Muscle of back (tissue), 11 donors: ENCODE data around the gene PLAU. TPM values are rescaled to one million over a fixed set of nuclear protein-coding genes. Genes with fewer than 3 reads are reported as not detected.
"Not testable (repeated sequence)": the region's sequence is repeated elsewhere in the genome, so short reads cannot be mapped to it uniquely, and the experiment has no call there.

Experiments used
- DNase-seq, 3 donors: peaks; one replicate each; pipeline versions ENCODE4 v3.0.0 to v3.0.0-alpha.2; 2013
- polyA plus RNA-seq, 10 donors: library from polyadenylated mRNA; unstranded; fragments of 120-200 nt; gene quantifications; one replicate each; pipeline ENCODE4 v1.2.1, GENCODE V29; 2013; ENCODE audit not compliant: insufficient read length in 10 of 10

Gene PLAU
- polyA plus RNA-seq, 10 donors: 22.4 to 39.2 (median 28.3) TPM

DNA sequence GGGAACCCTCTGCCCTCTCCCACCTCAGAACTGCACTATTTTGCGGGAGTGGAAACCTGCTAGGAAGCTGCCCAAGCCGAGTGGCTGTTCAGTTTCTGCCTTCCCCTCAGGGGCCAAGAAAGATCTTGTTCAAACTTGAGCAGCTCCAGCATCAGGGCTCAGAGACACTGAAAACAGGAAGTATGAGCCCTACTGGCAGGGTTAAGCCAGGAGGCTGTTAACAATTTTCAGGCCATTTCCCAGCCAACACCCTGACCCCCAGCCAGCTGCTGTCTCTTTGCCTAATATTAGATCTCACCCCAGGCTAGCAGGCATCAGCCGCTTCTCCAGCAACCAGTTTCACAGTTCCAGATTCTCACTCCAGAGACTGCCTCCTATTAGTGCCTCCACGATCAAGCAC is 9.2 kb downstream of the PLAU start:
- peak; percentile 39 to 83 (median 60) for DNase-seq

DNA sequence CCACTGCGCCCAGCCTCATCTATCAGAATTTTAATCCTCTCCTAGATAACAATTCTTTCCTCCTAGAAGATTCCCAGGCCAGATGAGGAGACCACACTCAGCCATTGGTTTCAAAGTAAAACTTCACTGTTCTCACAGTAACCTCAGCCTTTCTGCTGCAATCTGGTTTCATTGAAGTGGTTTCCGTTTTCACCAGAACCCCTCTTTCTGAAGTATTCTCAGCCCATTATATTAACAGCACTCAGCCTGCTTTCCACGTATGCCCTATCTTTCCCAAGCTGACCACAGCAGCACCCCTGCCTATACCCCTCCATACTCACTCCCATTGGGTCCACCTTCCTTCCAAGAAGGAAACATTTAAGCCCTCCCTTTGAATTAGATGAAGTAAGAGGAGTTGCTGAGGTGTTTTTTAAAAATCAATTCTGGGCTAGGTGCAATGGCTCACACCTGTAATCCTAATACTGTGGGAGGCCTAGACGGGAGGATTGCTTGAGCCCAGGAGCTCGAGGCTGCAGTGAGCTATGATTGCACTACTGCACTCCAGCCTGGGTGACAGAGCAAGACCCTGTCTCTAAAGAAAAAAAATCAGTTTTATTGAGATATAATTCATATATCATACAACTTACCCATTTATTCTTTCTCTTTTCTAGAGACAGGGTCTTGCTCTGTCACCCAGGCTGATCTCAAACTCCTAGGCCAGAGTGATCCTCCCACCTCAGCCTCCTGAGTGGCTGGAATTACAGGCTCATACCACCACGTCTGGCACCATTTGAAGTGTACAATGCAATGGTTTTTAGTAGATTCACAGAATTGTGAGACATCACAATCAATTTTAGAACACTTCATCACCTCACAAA is 11.3 kb downstream of the PLAU start:
- no peak for DNase-seq

DNA sequence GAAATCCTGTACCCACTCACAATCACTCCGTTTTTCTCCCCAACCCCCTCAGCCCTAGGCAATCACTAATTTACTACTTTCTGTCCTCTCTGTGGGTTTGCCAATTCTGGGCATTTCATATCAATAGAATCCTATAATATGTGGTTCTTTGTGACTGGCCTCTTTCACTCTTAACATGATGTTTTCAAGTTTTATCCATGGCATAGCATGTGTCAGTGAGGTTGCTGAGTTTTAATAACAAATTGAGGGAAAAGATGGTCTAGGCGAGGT is 11.9 kb downstream of the PLAU start:
- DNase-seq: no peak

DNA sequence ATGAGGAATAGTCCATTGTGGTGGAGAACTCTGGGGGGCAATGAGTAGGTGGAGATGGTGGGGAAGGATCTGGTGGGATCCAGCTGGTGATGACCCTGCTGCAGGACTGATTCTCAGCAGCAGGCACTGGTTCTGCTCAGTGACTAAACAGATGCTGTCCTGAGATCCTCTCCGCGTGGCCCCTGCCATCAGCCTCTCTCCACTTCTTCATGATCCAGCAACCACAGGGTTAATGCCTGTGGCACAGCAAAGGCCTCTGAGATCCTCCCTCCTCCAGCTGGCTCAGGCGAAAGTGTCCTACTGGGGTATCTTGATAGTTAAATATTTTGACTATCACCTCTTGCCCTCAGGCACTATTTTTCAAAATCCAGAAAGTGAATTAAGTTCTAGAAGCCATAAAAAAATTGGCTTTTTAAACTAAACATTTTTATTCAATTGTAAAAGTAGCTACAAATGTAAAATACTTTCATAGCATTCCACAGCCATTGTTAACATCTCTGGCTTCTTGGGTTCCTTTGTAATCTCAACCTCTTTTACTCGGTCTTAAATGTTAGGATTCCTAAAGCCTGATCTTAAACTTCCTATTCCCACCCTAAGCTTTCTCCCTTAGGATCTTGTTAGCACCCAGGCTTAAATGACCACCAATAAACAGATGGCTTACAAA is 13.1 kb downstream of the PLAU start:
- DNase-seq: no peak

DNA sequence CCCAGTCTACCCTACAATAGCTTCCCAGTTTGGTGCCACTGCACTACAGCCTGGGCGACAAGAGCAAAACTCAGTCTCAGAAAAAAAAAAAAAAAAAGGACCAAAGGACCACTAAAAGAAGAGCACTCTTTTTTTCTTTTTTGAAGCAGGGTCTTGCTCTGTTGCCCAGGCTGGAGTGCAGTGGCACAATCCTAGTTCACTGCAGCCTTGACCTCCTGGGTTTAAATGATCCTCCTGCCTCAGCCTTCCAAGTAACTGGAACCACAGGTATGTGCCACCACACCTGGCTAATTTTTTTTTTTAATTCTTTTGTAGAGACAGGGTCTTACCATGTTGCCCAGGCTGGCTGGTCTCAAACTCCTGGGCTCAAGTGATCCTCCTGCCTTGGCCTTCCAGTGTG is 14.0 kb downstream of the PLAU start:
- DNase-seq: no peak

DNA sequence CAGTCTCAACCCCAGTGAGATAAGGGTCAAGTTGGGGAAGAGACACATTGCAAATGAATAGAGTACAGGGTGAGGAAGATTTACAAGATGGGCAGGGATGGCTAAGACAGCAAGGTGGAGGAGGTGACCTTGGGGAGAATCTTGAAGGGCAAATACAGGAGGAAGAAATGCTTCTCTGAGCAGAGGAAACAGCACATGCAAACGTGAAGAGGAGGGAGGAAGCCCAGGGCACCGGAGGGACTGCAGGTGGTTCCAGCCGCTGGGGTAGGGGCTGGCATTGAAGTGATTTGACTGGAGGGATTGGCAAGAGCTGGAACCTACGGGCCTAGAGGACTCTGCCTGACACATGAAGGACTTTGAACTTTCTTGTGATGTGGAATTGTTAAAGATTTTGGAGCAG is 14.6 kb downstream of the PLAU start:
- no peak for DNase-seq

DNA sequence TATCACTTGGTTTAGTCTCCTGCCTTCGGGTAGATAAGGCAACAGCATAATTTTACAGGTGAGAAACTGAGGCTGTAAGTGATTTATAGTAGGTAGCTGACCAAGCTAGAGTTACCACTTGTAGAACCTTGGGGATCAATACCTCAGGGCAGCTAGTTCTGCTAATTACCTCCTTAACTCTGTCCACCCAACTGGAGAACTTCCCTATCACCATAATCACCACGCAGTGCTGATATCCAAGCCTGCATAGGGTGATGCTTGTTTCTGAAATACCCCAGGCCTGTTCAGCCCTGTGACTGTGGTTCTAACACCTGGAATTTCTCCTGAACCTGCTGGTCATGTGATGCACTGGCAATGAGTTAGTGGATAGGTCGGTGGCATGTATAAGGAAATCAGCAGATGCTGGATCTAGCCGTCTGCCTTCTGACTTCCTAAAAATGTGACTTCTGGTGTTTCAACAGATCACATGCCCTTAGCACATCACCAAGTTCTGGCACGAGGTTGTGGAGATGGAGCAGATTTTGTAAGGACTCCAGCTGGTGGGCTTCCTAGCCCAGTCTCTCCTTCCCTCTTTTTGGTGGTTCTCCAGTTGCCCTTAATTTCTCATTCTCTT is 15.3 kb downstream of the PLAU start:
- DNase-seq: no peak

DNA sequence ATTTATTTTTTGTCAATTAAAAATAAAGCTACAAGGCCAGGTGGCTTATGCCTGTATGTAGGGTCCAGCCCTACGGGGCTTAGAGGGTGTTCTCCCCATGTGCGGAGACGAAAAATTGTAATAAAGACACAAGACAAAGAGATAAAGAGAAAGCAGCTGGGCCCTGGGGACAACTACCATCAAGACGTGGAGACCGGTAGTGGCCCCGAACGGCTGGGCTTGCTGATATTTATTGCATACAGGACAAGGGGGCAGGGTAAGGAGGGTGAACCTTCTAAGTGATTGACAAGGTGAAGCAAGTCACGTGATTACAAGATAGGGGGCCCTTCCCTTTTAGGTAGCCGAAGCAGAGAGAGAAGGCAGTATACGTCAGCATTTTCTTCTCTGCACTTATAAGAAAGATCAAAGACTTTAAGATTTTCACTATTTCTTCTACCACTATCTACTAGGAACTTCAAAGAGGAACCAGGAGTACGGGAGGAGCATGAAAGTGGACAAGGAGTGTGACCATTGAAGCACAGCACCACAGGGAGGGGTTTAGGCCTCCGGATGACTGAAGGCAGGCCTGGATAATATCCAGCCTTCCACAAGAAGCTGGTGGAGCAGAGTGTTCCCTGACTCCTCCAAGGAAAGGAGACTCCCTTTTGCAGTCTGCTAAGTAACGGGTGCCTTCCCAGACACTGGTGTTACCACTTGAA is 19.8 kb downstream of the PLAU start:
- DNase-seq: not testable (repeated sequence)

DNA sequence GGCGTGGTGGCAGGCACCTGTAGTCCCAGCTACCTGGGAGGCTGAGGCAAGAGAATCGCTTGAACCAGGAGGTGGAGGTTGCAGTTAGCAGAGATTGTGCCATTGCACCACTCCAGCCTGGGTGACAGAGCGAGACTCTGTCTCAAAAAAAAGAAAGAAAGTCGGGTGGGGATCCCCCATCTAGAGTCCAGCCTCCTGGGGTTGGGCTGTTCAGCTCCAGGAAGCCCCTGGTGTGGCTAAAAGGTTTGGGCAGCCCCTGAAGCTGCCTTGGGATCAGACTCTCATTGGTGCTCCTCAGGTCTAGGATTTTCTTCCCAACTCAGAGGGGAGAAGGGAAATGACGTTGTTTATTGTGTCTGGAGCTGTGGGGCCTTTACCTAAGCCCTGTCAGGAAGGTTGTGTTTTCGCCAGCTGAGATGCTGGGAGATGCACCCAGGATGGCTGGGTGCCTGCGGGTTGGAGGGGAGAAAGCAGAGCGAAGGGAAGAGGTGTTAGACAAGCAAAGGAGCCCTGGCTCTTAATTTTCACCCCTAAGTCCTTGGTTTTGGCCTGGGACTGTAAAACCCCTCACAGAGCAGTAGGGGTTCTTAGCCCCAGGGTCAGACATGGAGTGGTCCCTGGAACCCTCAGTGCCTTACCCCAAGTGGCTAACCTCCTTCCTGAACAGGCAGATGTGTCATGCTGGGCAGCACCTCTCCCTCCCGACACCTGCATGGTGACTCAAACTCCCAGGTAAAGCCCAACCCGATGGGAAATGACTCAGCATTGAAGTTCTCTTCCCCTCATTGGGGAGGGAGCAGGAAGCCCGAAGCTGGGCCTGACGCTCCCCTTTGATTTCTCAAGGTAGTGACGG is 21.1 kb downstream of the PLAU start:
- DNase-seq: no peak

DNA sequence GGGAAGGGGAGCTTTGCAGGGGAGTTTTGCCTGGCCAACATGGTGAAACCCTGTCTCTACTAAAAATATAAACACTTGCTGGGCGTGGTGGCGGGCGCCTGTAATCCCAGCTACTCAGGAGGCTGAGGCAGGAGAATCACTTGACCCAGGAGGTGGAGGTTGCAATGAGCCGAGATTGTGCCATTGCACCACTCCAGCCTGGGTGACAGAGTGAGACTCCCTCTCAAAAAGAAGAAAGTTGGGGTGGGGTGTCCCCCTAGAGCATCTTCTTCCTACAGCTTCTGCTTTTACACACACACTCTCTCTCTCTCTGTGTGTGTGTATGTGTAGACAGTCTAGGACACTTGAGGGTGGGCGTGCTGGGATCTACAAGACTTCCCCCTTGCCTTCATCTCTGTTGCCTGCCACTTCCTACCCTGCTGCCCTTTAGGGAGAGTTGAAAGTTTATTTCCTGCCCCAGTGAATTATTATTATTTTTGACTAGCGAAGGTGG is 21.7 kb downstream of the PLAU start:
- no peak for DNase-seq

DNA sequence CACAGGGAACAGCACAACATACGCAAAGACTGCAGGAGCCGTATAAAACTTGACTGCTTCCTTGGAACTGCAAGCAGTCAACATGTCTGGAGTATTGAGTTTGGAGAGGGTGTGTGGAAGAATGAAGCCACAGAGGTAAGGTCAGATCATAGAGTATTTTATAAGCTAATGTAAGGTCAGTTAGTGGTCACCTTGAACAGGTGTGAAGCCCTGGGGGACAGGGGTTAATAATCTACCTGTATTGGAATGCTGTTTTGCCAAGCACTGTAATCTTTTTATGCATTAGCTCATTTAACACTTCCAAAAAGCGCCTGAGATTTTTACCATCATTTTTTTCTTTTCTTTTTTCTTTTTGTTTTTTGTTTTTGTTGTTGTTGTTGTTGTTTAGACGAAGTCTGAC is 23.1 kb downstream of the PLAU start:
- DNase-seq: no peak

DNA sequence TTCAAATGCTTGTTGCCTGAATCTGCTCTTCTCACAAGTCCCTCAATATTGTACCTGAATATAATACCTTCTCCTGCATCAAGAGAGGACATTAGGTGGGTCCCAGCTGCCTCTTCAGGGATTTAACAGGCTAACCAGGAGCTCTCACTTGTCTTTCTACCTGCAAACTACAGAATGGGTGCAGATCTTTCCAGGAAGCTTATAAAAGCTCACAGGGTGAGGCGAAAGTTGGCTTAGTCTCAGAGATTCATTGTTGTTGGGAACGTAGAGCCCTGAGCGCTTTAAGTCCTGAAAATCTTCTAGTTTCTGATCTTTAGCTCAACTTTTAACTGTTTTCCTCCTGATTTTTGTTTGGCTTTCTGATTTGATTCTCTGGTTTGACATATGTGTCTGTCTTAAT is 25.0 kb downstream of the PLAU start:
- DNase-seq: no peak

DNA sequence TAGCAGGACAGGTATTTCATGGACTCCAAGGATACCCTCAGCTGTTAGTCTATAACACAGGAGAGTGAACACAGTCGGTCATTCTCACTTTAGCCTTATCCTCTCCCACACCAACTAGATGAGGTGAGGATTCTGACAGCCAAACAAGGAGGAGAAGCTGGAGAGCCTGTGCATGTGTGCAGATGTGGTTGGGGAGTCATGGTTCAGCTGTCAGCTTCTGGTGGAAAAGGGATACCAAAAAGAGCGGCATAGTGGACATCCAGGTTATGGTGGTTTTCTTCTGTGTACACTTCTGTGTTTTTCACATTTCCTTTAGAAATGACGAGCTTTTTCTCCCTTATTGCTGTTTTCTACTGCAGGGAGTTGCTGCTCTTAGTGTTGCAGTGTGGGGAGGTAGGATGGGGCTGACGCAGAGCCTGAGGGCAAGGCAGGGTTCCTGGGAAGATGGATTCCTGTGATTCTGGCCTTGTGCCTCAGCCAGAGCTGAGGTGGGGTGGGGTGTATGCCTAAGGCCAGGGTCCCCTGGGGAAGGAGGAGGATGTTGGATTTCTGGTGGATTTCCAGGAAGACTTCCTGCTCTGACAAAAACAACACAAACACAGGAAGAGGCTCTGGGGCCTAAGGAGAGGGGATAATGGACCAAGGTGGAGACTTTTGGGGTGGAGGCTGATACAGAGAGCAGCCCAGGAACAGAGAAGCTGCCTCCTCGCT is 26.6 kb downstream of the PLAU start:
- peak in 2 of 3 donors; percentile 47 to 75 for DNase-seq

DNA sequence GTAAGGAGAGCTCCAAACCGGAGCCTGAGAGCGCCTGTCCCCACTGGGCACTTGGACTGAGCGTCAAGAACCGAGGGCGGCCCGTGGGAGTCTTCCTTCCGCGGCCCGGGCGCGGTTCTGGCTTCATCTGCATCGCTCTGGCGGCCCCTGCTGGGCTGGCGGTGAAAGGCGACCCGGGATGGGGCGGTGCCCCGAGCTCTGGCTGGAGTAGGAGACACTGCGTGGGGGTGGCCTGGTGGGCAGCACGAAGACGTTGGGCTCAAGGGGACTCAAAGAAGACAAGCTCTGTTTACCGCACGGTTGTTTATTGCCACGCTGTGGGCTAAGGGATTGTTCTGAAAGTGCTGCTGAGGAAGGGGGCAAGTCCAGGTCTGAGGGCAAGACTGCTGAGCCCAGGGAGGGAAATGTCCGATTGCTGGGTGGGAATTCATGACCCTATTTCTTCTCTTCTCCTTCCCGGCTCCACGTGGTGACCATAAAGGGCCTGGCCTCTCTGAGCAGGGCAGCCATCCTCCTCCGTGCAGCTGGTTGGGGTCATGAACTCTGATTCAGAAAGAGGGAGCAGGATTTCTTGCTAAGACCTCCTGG is 29.8 kb downstream of the PLAU start:
- peak; percentile 76 to 91 (median 85) for DNase-seq

DNA sequence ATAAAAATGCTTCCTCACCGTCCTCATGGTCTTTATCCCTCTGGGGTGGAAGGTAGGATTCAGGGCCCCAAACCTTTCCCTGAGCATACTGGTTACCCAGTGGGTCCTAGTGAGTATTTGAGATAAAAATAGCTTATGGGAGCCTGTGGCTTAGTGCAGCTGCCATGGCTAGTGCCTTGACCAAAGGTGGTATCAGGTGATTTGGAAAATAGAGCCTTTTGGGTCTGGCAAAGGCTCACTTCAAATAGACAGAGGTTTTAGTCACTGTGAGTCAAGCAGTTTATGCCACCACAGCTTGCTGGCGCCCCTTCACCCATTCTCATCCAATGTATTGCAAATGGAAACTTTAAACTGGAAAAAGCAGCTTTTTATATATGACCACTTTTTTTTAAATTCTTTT is 30.4 kb downstream of the PLAU start:
- no peak for DNase-seq

DNA sequence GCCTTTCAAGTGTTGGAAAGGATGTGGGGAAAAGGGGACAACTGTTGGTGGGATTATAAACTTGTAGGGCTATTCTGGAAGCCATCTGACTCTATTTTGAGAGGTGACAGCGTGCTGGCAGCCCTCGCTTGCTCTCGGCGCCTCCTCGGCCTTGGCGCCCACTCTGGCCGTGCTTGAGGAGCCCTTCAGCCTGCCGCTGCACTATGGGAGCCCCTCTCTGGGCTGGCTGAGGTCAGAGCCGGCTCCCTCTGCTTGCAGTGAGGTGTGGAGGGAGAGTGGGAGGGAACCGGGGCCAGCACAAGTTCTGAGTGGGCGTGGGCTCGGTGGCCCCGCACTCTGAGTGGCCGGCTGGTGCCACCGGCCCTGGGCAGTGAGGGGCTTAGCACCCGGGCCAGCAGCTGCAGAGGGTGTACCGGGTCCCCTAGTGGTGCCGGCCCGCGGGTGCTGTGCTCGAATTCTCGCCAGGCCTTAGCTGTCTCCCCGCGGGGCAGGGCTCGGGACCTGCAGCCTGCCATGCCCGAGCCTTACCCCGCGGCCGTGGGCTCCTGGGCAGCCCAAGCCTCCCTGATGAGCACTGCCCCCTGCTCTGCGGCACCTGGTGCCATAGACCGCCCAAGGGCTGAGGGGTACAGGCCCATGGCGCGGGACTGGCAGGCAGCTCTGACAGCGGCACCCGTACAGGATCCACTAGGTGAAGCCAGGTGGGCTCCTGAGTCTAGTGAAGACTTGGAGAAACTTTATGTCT is 33.6 kb downstream of the PLAU start:
- DNase-seq: no peak

DNA sequence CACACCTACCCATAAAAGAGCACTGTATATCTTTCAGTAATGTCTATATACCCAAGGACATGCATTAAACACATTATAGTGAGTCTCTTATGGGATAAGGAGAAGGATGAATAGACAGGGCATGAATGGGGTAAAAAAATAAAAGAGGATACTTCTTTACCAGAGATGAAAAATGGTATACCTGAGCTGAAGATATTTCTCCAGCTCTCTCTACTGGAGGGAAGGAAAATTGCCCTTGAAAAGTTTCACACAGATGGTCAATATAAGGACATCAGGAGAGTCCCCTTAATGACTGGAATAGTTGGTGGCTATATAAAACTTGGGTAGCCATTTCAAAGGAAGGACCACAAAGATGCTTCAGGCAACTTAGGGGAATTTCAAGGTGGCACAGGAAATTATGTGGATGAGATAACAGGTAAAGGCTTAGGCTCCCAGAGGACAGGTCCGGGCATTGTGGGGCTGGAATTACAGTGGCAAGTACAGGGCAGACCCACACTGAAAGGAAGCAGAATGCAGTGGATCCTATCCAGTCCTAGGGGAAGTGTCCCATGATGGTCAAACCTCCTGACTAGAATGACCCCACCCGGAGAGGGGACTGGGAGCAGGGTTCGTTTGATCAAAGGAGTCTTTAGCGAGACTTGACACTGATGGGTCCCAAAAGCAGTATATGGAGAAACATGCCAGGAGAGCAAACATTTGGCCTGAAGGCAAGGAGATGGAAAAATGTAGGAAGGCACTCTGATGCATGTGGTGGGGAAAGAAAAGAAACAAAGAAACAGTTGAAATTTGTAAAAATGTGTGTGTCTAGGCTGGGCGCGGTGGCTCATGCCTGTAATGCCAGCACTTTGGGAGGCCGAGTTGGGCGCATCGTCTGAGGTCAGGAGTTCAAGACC is 35.6 kb downstream of the PLAU start:
- DNase-seq: no peak

DNA sequence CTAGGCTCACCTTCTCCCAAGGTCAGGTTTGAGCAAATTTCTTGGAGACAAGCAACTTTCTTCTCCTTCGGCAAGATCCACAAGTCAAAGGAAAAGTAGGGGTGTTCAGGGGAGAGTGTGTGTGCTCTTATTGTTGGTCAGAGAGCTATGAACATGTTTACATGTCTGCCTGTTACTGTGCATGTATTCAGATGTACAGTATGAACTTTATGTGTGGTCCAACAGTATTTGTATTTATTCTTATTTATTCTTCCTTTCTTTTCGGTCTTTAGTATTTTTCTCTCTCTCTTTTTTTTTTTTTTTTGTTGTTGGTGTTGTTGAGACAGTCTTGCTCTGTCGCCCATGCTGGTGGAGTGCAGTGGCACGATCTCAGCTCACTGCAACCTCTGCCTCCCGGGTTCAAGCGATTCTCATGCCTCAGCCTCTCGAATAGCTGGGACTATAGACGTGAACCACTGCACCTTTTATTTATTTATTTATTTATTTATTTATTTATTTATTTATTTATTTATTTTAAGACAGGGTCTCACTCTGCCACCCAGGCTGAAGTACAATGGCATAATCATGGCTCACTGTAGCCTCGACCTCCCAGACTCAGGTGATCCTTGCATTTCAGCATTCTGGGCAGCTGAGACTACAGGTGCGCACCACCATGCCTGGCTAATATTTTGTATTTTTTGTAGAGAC is 38.2 kb downstream of the PLAU start:
- DNase-seq: no peak
